ENCODE measurements around the gene ZNF609.
"Not testable (repeated sequence)": the region's sequence is repeated elsewhere in the genome, so short reads cannot be mapped to it uniquely, and the experiment has no call there.

The ZNF609 gene

DNA sequence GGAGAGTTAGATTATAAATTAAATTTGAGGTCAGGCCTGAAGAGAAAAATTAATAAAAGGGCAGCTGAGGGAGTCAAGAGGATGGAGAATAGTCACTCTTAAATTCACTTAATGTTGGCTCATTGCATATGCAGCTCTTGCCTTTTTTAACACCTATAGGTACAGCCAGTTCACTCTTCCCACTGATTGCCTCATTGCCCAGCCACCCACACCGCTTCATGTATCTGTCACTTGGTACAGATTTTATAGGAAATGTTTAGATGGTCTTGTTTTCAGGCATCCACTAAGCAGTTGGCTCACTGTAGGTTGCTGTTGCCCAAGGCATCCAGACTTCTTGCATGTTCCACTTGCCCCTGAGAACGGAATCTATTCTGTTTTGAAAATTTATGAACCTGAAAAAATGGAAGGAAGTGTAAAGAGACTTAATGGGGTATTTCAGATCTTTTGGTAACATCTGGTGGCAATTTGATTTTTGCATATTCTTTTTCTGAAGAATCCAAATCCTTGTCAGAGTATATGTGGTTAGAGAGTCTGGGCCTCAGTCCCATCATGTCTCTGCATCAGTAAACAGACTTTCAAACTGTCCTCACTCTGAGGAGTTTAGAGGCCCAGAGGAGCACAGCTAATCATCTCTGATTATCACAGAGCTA lies 163.1 kb downstream of the ZNF609 start:
- no peak for DNase-seq

DNA sequence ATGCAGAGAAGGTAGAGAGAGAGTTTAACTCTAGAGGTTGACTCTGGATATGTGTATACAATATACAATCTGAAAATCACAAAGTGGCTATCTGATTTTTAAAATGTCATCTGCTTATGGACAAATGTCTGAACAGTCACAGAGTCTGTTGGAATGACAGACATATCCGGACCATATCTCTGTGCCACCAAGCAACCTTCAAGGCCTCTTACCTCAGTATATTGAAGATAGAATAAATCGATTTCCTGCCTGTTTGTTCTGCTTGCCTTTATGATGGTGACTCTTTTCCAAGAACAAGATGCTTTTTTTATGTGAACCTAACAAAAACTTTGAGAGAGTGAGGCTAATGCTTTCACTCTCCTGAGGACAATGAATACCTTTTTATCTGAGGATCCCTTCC lies 163.9 kb downstream of the ZNF609 start:
- no peak for DNase-seq

DNA sequence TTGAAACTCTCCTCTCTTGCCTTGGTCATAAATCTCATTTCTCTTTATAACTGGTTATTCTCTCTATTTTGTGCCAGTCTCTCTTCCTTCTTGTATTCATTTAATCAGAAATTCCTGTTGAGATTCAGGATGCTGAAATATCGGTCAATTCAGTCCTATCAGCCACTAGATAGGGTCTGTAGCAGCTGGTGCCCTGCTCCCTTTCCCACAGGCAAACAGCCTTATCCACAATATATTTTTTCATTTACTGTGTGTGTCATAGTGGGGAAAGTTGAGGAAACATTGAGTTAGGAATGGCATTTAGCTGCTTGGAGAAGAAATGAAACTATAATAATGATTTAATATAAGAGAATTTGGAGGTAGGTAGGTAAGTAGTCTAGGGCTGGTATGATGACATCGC lies 168.7 kb downstream of the ZNF609 start:
- no peak for DNase-seq

DNA sequence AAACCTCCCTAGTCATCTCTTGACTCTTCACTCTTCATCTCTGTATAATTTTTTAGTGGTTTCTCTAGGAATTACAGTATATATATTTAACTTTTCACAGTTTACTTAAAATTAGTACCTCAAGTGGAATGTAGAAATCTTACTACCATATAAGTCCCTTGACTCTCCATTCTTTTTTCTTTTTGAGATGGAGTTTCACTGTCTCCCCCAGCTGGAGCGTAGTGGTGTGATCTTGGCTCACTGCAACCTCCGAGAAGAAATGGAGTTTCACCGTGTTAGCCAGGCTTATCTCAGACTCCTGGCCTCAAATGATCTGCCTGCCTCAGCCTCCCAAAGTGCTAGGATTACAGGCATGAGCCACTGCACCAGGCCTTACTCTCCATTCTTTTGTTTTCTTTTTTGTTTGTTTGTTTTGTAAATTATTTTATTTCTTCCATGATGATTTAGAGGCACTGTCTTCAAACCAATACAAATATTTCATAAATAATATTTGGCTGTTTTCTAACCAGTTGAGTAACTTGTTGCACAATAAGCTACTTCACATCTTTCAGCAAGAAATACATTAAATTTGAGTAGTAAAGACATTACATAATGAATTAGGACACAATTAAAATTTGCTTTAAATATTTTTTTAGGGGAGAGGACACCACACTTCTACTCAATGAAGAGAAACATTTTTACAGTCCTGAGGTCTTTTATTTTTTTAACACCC lies 170.2 kb downstream of the ZNF609 start:
- no peak for DNase-seq

DNA sequence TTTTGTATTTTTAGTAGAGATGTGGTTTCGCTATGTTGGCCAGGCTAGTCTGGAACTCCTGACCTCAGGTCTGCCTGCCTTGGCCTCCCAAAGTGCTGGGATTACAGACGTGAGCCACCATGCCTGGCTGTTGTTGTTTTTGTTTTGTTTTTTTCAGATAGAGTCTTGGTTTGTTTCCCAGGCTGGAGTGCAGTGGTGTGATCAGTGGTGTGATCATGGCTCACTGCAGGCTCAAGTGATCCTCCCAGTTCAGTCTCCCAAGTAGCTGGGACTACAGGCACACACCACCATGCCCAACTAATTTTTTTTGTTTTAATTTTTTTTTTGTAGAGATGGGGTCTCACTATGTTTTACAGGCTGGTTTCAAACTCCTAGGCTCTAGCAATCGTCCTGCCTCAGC lies 172.3 kb downstream of the ZNF609 start:
- not testable (repeated sequence) for DNase-seq

DNA sequence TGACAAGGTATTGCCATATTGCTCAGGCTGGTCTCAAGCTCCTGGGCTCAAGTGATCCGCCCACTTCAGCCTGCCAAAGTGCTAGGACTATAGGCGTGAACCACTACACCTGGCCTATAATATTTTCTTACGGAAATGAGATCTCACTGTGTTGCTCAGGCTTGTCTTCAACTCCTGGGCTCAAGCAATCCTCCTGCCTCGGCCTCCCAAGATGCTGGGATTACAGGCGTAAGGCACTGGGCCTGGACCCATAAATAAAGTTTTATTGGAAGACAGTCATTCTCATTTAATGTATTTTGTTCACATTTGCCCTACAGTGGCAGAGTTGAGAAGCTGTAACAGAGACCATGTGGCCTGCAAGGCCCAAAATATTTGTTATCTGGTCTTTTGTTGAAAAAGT lies 173.0 kb downstream of the ZNF609 start:
- no peak for DNase-seq

DNA sequence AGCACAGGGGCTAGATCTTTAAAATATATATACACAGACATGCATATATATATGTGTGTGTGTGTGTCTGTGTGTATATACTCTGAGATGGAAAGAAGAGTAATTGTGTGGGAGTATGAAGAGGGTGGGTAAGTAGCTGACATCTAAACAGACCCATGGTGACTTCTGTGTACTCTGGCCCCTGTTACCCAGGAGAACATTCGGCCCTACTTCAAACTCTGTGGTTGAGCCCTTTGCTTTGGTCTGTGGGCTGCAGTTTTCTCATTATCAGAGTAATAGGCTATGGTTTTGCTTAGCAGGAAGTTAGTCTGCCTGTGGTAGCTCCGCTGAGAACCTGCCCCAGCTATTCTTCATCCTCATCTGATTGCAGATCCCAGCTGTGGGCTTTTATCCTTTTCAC lies 173.6 kb downstream of the ZNF609 start:
- peak in 3 of 5 donors; percentile 17 to 54 (median 18) for DNase-seq

DNA sequence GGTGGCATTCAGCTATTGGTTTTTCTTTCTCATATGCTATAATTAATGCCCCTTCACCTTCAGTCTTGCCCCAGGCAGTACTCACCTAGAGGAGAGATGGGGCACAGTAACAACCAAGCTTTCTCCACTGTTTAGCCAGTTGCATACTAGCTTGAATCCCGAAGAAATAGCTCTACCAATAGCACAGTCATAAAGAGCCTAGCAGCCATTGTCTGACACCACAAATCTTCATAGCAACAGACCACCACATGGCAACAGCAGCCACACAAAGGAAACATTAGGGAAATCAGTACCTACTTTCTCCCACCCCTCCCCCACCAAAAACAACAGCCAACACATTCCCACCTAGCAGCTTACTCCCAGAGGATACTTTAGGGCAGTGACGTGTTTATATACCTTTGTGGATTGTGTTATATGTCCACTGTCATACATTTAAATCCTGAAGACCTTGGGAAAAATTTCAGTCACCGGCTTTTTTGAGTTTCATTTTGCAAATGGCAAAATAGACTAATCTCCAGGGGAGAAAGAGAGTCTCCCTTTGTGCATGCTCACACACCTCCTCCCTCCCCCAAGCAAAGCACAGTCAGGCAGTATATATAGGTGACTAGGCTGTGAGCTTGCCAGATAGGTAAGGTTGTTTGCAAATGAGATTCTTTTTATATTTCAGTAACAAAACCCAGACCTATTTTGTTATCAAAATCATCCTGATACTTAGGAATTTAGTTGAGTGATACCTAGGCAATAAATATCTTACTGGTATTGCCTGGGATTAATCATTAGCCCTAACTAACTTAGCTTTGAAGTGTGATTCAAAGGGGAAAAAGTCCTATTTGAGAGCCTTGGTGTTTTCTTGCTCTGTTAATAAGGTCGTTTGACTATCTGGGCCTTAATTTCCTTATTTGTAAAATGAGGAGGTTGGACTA lies 174.5 kb downstream of the ZNF609 start:
- DNase-seq, result peak in 1 of 5 donors; percentile 53

DNA sequence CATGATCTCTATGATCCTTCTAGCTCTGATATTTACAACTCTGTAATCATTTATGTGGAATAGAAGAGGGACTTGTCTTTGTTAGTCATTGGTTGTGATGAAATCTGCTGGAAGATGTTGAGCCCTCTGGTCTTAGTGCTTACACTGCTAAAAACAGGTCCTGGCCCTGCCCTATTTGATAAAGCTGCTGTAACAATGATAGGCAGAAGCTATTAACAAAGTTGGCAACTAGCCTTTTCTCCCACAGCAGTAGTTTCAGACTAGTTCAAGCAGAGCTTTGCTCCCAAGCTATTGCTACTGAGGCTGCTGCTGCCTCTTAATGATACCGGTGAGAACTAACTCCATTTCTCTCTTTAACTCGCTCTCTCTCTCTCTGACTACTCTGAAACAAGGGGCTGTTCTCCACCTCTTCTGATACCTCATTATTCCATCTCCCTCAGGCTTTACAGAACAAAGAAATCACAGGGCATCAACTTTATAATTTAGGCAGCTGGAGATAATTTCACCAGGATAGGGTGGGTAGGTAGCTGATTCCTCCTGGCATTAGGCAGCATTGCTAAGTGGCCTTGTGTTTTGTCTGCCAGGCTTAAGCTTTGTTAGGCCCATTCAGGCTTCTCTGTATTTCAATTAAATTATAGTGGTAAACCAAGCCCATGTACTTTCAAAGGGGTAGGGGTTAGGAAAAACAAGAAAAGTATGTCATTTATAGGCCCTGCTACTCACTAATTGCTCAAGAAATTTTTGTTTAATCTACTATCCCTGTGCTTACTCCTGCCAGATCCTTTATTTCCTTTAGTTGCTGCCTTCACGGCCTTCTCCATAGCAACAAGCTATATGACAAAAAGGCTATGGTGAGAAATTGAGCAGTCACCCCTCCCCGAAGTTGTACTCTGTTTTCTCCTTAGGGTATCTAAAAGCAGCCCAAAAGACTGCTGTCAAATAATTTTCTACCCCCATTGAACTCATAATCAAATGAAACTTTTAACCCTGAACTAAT lies 175.4 kb downstream of the ZNF609 start:
- no peak for DNase-seq

DNA sequence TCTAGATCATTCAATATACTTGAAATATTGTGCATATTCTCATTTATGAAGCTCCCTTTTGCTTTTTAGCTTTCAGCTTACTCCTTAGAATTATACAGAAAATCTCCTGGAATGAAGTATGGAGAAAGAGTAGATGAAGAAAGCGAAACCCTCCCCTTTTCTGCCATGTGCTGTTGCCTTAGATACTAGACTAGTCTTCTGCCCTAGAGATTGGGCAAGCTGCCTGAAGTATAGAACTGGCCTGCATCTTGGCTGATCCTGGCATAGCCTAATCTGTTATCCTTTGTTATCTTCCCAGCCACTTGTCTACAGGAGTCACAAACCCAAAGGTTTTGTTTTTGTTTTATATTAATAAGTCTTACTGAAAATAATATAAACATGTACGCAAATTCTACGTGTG lies 176.2 kb downstream of the ZNF609 start:
- no peak for DNase-seq

DNA sequence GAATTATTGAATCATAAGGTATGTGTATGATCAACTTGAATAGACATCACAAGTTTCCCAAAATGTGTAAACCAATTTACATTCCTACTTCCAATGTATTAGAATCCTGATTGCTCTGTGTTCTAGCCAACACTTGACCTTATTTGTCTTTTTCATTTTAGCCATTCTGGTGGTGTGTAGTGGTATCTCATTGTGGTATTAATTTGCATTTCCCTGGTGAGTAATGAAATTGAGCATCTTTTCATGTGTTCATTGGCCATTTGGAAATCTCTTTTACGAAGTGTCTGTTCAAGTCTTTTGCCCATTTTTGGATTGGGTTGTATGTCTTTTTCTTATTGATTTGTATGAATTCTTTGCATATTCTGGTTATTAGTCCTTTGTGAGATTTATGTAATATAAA lies 177.0 kb downstream of the ZNF609 start:
- DNase-seq, result no peak

DNA sequence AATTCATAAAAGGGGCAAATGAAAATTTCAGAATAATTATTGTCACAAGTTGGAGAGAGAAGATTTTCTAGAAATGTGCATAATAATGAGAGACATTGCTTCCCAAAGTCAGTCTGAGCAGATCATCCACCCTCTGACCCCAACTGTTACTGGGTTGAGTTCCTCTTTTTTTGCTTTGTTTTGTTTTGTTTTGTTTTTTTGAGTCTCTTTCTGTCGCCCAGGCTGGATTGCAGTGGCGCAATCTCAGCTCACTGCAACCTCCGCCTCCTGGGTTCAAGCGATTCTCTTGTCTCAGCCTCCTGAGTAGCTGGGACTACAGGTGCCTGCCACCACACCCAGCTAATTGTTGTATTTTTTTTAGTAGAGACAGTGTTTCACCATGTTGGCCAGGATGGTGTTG lies 179.4 kb downstream of the ZNF609 start:
- not testable (repeated sequence) for DNase-seq

DNA sequence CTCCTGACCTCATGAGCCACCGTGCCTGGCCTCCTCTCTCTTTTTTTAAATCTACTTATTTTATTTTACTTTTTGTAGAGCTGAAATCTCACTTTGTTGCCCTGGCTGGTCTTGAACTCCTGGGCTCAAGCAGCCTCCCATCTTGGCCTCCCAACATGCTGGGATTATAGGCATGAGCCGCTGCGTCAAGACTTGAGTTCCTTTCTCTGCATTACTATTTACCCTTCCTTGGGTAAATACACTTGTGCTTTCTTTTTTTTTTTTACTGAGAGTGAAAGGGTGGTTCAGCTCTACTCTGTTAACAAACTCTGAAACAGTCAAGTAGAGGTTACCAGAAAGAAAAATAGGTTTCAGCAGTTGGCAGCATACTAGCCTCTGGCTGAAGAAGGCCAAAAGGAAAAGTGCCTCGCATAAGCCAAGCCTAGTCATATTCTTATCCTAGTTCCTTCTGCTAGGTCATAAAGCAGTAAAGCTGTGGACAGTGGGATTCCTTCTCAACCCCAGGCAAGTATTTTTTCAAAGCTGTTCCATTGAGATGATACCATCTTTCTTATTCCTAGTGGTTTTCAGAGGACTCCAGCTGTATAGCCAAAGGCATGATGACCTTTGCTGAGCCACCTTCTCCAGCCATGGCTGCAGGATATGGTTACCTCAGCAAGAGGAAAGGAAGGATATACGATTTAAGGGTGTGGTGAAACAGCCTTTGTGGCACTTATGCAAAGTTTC lies 179.9 kb downstream of the ZNF609 start:
- no peak for DNase-seq

DNA sequence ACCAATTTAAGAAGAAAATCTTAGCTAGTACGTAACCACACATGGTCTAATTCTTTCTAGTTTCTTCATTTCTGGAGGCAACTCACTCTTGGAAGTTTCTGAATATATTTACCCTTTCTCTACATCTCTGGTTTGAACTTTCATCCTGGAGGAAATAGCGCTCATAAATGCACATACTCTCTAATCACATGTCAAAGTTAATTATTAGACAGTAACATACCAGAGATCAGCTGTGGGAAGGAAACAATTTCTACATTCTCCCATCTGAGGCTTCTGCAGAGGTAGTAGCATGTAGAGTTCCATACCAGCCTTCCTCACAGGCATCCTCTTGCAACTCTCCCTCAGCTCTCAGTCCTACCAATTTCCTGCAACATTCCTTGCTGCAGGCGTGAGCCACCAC lies 182.5 kb downstream of the ZNF609 start:
- DNase-seq, result no peak

DNA sequence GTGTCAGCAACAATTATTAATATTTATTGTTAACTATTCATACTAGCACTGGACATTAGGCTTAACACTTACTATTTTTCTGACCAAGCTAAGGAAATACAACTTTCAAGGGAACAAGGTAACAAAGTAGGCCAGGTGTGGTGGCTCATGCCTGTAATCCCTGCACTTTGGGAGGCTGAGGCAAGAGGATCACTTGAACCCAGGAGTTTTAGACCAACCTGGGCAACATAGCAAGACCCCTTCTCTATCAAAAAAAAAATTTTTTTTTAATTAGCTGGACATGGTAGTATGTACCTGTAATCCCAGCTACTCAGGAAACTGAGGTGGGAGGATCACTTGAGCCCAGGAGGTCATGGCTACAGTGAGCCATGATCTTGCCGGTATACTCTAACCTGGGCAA lies 183.3 kb downstream of the ZNF609 start:
- no peak for DNase-seq

DNA sequence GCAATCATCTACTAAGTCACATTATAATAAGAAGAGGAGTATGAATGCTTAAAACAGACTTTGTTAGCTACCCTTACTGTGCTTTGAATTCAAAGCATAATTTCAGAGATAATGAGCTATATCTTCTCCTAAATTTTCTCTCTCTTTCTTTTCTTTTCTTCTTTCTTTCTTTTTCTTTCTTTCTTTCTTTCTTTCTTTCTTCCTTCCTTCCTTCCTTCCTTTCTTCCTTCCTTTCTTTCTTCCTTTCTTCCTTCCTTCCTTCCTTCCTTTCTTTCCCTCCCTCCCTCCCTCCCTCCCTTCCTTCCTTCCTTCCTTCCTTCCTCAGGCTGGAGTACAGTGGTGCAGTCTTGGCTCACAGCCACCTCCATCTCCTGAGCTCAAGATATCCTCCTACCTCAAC lies 184.4 kb downstream of the ZNF609 start:
- not testable (repeated sequence) for DNase-seq

DNA sequence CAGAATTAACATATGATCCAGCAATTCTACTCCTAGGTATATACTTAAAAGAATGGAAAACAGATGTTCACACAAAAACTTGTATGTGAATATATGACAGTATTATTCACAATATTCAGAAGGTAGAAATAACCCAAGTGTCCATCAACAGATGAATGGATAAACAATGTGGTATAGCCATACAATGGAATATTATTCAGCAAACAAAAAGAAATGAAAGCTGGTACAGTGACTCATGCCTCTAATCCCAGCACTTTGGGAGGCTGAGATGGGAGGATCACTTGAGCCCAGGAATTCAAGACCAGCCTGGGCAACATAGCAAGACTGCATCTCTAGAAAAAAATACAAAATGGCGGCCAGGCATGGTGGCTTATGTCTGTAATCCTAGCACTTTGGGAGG lies 185.6 kb downstream of the ZNF609 start:
- no peak for DNase-seq

DNA sequence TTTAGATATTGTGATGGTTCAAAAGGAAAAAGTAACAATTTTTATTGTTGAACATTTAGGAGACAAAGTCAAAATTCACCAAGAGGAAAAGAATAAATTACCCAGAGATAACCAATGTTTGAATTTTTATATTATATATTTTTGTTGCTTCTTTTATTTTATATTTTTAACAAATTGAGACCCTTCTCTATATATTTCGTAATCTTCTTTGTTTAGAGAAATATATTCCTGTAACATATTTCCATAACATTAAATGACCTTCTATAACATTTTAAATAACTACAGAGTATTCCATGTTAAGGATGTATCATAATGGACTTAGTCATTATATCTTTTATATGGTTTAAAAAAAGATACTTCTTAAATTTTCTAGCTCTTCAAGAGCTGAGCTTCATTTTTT lies 187.0 kb downstream of the ZNF609 start:
- DNase-seq, result no peak

DNA sequence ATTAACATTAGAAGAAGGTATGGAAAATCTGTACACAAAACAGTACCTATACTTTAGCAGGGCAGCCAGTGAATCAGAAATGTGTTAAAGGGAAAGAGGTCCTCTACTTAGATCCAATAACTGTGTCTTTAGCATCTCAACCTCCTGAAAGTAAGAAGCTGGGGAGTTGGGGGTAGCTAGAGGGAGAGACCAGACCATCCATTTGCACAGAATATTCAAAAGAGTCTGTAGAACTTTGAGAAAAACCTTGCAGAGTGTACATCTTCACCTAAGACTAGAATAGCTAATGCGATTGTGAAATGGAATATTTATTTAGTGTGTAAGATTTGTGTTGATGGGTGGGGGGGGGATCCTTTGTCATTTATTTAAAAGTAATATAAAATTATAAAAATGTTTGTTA lies 190.2 kb downstream of the ZNF609 start:
- DNase-seq, result no peak

DNA sequence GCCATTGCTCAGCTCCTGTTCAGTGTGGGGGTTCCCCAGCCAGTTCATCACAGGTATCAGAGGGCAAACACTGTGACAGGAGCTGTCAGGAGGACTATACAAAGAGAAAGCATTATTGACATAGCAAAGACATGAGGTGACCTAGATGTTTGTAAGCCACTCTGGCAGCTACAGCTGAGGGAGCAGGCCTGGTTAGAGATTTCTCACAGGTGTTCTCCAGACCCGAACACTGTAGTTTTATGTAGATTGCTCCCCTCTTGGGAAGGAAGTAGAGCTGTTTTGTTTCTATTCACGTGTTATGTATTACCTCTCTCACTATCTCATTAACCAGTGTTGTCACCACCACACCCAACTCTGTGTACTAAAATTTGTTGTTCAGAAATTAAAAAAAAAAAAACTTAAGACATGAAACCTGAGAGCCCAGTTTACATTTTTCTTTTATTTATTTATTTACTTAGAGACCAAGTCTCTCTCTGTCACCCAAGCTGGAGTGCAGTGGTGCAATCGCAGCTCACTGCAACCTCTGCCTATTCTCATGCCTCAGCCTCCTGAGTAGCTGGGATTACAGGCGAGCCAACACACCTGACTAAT lies 191.3 kb downstream of the ZNF609 start:
- DNase-seq, result peak in 3 of 5 donors; percentile 8 to 24 (median 14)

DNA sequence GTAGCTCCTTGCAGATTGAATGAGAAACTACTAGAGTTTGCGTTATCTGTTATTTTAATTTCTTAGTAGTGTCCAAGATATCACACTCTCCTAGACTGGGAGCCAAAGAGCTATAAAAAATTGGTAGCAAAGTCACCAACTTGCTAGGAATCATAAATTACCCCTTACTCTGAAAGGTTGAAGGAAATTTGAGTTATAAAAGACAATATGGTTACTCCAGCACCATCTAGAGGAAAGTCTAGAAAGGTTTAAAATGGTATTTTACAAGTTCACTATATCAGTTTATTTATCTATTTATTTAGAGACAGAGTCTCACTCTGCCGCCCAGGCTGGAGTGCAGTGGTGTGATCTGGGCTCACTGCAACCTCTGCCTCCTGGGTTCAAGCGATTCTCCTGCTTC lies 193.4 kb downstream of the ZNF609 start:
- DNase-seq, result no peak
